Measurements from ENCODE around the gene CLPSL2.
A peak's percentile ranks its signal among the peaks of the same experiment; 100 is the strongest.

The CLPSL2 gene

DNA sequence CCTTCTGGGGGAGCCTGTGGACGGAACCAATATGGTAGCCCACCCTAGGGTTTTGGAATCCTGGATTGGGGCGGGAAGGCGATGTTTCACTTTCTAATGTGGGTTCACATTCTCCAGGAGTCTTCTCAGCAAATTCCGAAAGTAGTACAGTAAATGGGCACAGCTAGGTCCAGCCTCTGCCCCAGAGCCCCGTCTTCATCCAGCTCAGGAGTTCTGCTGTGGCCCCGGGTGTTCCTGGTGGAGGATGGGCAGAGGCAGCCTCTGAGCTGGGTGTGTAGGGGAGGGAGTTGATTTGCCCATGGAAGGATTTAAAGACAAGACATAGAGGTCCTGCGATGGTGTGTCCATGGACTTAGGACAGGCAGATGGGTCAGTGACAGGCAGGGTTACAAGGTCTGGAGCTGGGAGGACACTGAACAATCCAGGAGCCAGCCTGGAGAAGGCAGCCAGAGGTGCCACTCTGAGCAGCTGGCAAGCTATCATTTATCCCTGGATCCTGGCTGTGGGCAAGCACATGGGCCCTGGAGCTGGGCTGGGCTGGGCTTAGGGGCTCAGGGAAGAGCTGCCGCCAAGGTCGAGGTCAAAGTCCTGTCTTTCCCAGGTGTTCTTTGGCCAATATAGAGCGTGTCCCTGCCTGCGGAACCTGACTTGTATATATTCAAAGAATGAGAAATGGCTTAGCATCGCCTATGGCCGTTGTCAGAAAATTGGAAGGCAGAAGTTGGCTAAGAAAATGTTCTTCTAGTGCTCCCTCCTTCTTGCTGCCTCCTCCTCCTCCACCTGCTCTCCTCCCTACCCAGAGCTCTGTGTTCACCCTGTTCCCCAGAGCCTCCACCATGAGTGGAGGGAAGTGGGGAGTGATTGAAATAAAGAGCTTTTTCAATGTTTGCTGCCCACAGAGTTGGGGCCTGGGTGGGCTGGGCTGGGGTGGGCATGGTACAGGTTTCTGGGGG lies 11.1 kb downstream of the CLPSL2 start:
- DNase-seq = no peak

DNA sequence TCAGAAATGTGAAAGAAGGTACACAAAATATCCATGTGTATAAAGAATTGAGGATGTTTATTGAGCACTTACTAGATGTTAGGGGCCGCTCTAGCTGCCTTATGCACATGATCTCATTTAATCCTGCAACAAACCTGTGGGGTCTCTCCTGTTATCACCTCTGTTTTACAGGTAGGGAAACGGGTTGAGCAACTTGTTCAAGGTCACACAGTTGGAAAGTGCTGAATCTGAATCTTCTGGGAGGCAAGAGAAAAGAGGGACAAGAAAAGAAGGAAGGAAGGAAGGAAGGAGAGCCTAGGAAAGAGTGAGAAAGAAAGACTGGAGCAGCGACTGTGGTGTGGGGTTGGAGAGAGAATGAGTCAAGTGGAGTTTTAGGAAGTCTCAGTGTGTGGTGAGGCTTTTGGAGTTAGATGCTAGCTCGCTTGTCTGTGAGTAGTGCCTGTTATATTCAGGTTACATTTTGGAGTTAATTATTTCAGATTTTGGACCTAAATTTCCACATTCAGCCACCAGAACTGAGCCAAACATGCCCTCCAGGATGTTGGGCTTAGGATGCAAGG lies 12.1 kb downstream of the CLPSL2 start:
- no peak for DNase-seq

DNA sequence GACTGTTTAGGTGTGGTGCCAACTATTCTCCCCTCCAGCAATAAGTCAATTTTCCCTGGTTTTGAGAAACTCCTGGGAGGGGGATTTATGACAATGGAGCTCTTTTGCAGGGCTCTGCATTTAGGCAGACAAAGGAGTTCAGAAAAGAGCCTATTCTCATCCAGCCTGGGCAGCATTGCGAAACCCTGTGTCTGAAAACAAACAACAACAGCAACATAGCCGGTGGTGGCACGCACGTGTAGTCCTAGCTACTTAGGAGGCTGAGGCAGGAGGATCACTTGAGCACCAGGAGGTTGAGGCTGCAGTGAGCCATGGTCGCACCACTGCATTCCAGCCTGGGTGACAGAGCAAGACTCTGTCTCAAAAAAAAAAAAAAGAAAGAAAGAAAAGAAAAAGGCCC lies 14.3 kb downstream of the CLPSL2 start:
- no peak for DNase-seq

DNA sequence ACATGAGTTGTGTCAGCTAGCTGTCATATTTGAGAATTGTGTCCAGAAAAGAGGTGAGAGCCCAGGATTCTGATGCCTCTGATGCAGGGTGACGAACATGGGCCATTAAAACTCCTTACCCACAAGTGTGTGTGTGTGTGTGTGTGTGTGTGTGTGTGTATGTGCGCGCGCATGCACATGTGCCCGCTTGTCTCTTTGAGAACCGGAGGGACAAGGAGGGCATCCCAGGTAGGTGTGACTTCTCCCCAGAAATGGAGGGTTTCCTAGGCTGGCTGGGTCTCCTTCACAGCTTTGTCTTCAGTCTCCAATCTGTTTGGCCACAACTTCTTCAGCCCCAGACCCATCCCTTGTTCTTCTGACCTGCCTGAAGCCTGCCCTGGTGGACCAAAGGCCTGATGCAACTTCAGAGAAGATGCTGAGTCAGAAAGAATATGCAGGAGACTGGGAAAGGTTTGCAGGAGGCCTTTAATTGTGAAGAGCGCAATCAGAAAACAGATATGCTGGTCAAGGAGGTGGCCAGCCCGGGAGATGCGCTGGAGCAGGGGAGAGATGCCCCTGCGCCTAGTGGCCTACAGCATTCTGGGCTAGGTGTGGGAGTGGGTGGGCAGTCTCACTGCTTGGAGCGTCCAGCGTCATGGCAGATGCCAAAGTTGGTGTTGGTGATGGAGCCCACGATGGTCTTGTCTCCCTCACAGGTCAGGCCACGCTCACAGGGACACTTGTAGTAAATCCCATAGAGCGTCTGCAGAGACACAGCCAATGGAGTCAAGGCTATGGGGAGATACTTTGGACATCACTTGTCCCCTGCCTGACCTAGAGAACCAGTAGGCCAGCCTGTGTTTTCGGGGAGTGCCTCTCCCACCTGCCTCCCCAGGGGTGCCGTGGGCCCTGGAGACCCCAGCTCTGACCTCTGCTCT lies 18.4 kb downstream of the CLPSL2 start:
- DNase-seq = no peak

DNA sequence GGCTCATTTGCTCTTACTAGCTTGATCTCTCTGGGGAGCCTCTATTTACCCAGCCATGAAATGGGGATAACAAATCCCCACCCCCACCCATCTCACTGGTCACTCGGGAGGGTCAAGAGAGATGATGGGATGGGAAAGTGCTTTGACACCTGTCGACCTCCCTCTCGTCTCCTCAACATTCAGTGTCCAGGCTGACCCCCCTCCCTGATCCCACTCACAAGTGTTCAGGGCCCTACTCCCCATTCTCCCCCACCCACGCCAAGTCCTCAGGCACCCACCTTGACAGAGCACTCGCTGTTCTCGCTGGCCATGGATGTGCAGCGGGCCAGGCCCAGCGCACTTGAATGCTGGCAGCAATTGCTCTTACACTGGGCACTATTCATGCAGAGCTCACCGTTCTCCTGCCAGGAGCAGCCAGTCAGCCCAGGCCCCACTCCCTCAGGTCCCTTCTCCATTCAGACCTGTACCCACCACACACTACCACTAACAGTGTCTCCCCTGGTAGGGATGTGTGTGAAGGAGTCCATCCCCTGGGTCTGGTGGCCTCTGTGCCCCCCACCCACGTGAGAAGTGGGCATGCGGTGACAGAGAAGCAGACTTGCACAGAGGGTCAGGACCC lies 19.2 kb downstream of the CLPSL2 start:
- no peak for DNase-seq

DNA sequence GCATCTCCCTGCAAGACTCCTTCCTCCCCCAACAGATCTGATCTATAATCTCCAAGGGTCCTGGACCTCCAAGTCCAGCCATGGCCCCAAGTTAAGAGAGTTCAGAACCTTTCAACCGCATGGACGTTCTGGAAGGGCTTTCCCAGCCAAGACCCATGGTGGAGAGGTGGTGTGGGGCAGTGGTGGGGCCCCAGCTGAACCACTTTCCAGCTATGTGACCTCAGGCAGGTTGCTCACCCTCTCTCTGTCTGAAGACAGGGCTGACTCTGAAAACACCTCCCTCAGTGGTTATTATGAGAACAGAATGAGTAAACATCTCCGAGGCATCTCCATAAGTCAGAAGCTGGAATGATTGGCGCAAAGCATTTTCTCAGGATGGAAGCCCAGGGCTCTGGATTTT lies 19.8 kb downstream of the CLPSL2 start:
- DNase-seq = no peak

DNA sequence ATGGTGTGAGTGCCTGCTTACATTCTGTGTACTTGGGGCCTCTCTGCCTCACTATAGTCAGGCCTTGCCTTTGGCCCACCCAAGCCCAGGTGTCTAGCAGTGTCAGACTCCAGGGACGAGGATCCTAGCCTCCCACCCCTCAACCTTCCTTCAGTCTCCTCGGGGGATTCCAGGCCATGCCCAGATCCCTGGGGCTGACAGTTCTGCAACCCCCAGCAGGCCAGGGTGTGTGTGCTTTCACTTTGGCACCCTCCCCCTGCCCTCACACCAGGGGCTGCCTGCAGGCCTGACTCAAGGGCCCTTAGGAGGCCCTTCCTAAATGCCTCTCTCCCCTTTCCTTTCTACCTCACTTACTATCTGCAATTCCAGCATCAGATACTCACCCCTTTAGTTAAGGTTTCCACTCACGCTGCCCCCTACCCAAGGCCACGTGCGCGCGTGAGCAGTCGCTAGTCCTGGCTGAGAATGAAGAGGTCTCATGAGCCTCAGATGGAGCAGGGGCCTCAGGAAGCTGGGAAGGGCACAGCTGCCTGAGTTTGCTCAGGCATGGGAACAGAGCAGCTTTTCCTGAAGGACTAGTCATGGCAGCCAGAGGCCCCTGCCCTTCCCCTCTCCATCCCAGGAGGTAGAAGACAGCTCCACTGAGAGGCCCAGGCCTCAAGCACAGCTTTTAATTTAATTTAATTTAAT lies 21.6 kb downstream of the CLPSL2 start:
- DNase-seq = no peak

DNA sequence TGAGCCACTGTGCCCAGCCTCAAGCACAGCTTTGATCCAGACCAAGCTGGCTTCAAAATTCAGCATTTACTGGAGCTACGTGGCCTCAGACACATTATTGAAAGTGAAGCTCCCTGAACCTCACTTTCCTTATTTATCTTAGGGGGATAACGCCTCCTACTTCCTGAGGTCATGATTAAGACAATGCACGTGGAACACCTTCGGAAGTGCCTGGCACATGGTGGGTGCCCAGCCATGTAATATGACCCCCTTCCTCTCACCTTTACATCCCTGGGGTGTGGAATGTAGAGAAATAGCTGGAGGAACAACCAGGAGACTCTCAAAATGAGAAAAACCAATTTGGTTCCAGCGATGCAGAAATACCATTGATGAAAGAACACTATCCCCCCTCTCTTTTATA lies 22.3 kb downstream of the CLPSL2 start:
- no peak for DNase-seq

DNA sequence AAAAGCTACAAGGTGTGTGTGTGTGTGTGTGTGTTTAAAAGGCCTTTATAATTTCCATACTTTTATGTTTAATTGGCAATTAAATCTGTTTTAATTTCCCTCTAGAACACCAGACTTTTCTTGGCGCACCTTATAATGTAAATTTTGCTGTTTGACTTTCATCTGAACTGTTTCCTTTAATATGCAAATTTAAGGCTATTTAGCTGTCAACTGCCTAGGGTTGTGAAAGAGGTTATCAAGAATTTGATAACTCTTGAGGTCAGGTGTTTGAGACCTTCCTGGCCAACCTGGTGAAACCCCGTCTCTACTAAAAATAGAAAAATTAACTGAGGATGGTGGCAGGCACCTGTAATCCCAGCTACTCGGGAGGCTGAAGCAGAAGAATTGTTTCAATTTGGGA lies 24.8 kb downstream of the CLPSL2 start:
- DNase-seq = no peak

DNA sequence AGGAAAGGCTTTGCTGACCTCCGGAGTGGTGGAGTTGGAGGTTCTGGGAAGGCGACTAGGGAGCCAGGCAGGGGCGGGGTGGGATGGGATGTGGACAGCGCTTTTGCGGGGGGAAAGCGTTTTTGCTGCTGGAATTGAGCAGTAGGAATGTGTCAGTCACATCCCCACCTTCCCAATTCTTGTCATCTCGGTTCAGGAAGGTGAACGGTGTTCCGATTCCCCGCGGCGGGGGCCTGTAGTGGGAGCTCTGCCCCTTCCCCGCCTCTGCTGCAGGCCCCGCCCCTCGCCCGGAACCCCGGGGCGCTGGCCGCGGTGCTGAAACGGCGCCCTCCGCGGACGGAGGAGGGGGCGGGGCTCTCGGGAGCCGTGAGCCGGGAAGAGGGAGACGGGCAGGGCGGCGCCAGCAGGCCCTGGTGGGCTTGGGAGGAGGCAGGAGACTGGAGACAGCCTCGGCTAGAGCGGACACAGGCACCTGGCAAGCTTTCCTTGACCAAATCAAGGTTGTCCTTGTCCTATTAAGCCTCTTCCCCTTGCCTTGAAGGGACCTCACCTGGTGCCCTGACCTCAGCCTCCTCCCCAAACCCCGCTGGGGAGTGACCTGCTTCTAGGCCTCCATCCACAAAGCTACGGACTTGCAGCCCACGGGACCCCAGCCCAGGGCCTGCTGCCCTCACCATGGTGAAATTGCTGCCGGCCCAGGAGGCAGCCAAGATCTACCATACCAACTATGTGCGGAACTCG lies 28.8 kb downstream of the CLPSL2 start, which contains the start of gene LHFPL5:
Gene LHFPL5, plus strand, starts transcription at position 357 of the 741 bp plus-strand sequence. Its CDS starts 319 bp downstream, at position 676.
- DNase-seq = peak; percentile 14

DNA sequence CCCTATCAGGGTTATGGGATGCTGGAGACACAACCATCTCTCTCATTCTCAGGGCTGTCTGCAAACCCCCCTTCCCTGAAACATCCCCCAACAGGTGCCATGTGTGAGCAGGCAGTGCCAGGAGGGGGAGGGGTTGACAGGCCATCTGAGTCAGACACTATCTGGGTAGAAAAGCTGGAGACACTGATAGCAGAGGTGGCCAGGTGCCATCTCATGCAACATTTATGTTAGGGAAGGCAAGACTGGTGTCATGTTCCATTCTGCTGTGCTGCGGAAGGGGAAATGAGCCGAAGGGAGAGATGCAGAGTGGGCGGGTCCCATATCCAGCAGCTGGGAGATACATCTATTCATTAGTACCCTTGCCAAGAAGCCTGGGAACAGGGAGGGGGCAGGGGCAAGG lies 32.3 kb downstream of the CLPSL2 start:
- no peak for DNase-seq

DNA sequence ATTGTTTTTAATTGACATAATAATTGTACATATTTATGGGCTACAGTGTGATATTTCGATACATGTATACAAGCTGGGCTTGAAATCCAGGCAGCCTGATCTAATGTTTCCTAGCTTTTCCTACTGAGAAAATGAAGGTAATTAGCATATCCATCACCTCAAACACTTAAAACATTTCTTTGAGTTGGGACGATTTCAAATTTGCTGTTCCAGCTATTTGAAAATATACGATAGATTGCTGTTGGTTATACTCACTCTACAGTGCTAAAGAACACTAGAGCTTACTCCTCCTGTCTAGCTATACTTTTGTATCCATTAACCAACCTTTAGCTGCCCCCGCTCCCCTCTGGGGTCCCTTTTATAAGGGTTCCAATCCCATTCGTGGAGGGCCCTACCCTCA lies 33.4 kb downstream of the CLPSL2 start:
- DNase-seq = no peak

DNA sequence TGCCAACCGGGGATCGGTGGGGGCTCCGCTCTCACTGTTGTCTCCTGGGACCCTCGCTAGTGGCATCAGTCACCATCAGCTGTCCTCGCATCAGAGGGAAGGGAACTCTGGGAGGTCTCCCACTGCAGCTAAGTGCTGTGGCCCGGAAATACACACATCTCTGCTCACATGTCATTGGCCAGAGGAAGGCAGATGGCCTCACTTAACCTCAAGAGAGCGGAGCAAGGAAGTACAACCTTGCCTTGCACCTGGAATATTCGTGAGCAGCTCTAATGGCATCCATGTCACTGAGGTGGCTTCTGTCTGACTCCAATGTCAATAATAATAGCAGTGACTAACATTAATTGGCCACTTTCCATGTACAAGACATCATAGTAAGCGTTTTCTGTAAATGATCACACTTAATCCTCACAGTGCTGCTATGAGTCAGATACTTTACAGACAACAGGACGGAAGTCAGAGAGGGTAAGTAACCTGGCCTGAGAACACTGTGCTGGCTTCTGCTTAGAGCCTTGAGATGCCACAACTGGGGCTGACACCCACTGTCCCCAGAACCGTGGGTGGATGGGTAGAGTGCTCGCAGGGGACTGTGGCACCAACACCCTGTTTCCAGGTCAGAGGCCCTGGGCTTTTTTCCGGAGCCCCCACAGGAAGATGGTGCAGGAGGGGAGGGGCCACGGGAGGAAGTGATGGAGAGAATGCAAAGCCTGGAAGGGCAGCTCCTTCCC lies 34.7 kb downstream of the CLPSL2 start:
- DNase-seq = peak; percentile 9

DNA sequence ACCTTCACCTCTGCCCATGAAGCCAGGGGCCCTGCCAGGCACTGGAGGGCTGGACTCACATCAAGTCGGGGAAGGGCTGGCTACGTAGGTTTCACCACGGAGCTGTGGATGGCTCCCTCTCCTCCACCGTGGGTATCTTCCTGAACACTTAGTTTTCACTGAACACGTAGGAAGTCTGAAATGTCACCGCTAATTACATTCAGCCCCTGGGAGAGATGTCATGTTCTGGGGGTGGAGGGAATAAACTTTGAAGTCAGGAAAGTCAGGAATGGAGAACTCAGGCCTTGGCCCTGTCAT lies 35.2 kb downstream of the CLPSL2 start:
- DNase-seq = no peak

DNA sequence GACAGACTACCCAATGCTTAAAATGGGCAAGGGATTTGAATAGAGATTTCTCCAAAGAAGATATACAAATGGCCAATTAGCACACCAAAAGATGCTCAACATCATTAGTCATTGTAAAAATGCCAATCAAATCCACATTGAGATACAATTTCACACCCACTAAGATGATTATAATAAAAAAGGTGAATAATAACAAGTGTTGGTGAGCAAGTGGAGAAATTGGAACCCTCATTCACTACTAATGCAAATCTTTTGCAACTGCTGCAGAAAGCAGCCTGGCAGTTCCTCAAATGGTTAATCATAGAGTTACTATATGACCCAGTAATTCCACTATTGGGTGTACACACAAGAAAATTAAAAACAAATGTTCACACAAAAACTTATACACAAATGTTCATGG lies 41.1 kb downstream of the CLPSL2 start:
- DNase-seq = no peak

DNA sequence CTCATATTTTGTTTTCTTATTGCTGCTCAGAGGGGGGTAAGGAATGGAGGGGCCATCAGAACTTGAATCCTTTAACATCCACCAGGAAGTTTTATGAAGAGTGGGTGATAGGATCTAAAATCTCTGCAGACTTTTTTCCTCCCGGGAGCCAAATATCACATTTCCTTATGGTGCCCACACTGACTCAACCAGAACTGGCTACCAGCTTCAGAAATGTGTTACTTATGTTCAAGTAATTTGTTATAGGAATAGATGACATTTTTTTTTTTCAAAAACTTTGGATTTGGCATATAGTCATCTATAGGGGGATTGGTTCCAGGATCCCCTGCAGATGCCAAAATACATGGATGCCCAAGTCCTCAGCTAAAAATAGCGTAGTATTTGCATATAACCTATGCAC lies 47.2 kb downstream of the CLPSL2 start:
- DNase-seq = no peak

DNA sequence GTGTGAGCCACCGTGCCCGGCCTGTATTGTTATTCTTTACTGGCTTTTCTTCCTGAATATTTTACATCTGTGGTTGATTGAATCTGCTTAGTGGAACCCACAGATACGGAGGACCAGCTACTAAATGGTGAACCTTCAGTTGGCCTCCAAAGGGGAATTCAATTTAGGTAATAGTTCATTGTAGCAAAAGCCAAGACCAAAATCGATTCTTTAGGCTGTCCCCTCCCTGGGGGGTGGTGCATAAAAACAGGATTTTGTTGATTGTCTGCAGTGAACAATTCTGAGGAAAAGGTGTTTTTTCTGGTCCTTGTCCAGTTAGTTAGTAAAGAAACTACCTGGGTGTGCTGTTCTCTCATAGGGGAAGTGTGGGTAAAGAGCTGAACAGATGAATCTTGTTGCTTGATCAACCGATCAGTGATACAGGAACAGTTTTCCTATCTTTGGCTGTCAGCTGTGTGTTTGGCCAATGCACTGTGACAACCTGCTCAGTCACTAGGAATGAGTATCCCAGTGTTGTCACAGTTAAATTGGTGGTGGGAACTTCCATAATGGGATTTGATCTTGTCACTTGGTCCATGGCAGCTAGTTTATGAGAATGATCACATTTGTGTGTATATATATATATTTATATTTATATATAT lies 48.3 kb downstream of the CLPSL2 start:
- no peak for DNase-seq

Data from activated CD4-positive, alpha-beta T cell treated with anti-CD3 and anti-CD28 coated beads, Interleukin-2, amount 50 U/mL, for 16 hours (primary cell).